ENCODE data around the gene TATDN3.
"Not testable (repeated sequence)": the region's sequence is repeated elsewhere in the genome, so short reads cannot be mapped to it uniquely, and the experiment has no call there.

The TATDN3 gene

GRCh38 chr1:212775241-212775640 is 16.5 kb upstream of the TATDN3 start:
- no peak for DNase-seq (ENCODE audit: low read depth in 2 of 2)

GRCh38 chr1:212777151-212777550 is 14.5 kb upstream of the TATDN3 start:
- no peak for DNase-seq (ENCODE audit: low read depth in 2 of 2)

- not testable (repeated sequence) for DNase-seq (ENCODE audit: low read depth in 2 of 2)
These were observed 12.6 kb upstream of the TATDN3 start for GRCh38 chr1:212779086-212779485.

GRCh38 chr1:212780759-212781158 is 10.9 kb upstream of the TATDN3 start:
- DNase-seq (ENCODE audit: low read depth in 2 of 2) = no peak

GRCh38 chr1:212781225-212781624 is 10.5 kb upstream of the TATDN3 start:
- no peak for DNase-seq (ENCODE audit: low read depth in 2 of 2)

DNA sequence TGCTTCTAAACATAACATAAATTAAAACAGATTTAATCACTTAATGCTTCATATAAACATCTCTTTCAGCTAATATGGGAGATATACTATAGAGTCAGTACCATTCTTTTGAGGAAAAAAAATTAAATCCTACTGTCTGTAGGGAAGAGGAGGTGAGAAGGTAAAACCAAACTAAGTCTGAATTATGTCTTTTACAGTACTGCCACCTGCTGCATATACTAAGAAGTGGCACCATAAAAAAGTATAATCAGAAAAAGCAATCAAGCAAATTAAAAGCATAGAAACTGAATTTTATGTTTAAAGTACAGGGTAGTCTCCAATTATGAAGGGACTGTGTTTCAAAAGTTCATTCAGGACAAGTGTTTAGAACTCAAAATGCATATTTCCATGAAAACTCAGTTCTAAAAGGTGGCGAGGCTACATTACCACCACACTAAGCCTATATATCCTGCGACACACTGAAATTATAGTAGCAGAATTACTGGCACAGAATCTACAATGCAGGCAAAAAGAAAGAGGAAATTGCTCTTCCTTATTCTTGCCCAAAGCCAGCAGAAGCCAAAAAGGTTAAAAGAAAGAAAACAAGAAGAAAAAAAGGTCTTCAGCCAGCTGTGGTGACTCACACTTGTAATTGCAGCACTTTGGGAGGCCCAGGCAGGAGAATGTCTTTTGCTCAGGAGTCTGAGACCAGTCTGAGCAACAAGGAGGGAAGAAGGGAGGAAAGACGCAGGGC is 9.1 kb upstream of the TATDN3 start:
- no peak for DNase-seq (ENCODE audit: low read depth in 2 of 2)

DNA sequence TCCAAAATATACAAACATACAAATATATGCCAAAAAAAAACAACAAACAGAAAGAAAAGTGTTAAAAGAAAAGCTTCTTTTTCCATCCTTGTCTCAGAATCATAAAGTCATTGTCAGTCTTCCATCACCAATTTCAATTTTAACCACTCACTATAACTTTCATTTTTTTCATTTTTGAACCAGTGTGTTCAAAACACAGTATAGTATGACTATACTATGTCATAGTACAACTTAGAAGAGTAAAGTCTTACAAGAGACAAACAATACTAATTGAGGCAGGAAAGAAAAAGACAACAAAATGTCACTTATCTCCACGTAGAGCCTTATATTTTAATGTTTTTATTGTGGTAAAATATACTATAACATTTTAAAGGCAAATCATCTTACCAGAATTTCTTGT is 7.7 kb upstream of the TATDN3 start:
- DNase-seq (ENCODE audit: low read depth in 2 of 2) = no peak

- no peak for DNase-seq (ENCODE audit: low read depth in 2 of 2)
These were observed 5.8 kb upstream of the TATDN3 start for GRCh38 chr1:212785871-212786270.

GRCh38 chr1:212791261-212791675 is 426 bp upstream of the TATDN3 start:
- no peak for DNase-seq (ENCODE audit: low read depth in 2 of 2)

DNA sequence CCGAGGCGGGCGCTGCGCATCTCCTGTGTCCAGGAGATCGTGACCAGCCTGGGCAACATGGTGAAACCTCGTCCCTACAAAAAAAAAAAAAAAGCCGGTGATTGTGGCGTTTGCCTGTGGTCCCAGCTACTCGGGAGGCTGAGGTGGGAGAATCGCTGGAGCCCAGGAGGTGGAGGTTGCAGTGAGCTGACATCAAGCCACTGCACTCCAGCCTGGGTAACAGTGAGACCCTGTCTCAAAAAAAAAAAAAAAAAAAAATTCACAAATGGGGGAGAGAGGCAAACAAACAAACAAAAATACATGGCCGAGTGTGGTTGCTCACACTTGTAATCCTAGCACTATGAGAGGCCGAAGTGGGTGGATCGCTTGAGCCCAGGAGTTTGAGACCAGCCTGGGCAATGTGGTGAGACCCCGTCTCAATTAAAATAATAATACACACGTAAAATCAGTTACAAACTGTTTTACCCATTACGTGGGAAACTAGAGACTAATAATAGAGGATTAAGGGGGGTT is 758 bp downstream of the TATDN3 start:
- no peak for DNase-seq (ENCODE audit: low read depth in 2 of 2)

- no peak for DNase-seq (ENCODE audit: low read depth in 2 of 2)
These were observed 2.9 kb downstream of the TATDN3 start for GRCh38 chr1:212794561-212795014.

GRCh38 chr1:212797681-212798080 is 6.0 kb downstream of the TATDN3 start:
- no peak for DNase-seq (ENCODE audit: low read depth in 2 of 2)

DNA sequence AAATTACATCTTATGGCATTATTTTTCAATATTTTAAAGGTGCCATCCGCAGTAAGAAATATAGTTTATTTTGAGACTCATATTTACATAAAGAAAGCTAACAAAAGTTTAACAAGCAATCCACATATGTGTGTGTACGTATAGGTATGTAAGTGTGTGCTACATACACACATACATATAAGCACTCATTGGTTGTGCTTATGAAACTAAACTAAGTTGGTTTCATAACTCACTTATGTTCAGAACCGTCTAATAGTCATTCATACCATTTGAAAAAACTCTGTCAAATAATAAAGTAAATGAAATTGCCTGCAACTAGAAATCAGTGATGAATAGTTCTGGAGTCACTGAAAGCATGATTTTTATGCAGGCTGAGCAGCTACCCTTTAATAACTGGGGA is 14.1 kb downstream of the TATDN3 start:
- no peak for DNase-seq (ENCODE audit: low read depth in 2 of 2)

DNA sequence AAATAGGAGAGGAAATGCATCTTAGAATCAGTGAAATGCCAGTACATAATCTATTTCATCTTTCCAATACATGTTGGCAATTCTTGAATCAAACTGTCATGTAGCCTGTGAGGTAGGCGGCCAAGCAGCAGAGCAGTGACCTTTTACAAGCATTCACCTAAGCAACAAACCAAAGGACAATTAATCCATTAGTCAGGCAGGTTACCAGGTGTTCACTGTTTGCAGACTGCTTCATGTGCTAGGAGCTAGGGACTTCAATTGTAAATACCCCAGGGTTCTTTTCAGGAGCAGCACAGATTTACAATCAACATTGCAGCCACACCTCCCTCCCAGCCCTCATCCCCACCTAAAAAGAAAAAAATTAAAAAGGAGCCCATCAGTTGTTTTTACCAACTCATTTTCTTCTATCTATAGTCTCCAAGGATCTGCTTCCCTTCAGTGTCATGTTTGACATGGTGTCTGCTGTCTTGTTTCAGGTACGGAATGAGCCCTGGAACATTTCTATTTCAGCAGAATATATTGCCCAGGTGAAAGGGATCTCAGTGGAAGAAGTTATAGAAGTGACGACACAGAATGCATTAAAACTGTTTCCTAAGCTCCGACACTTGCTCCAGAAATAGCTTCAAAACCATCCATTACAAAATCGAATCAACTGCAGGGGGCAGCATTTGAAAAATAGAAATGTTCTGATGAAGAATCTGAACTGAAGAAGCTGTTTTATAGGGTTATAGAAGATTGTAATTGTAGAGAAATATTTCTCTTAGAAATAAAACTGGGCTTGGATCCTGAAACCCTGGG is 23.0 kb downstream of the TATDN3 start:
- DNase-seq (ENCODE audit: low read depth in 2 of 2) = no peak

DNA sequence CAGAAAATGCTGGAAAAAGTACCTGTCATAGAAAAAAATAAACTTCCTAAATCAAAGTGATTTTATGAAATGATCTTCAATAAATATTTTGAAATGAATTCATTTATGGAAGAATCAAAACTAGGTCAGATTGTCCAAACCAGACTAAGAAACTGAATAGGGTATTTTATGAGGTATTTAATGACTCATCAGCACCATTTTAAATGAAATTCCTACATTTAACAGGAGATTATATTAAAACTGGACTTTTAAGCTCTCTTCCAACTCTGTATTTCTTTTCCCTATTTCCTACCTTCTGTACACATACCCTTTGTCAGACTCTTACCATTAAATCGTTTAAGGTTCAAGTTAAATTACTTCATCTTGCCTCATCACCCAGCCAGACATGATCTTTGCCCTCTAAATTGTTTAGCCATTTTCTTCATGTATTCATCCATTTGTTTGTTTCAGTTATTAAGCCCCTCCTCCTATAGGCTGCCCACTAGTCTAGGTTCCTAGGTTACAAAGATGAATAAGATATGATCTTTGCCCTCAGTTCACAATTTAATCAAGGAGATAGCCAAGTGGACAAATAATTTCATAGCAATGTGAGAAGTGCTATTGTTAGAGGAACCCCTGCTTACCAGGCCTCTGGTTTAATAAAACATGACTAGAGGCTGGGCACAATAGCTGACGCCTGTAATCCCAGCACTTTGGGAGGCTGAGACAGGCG is 25.0 kb downstream of the TATDN3 start:
- DNase-seq (ENCODE audit: low read depth in 2 of 2) = no peak

- no peak for DNase-seq (ENCODE audit: low read depth in 2 of 2)
These were observed 28.0 kb downstream of the TATDN3 start for GRCh38 chr1:212819726-212820125.

- no peak for DNase-seq (ENCODE audit: low read depth in 2 of 2)
These were observed 29.3 kb downstream of the TATDN3 start for GRCh38 chr1:212820969-212821368.

GRCh38 chr1:212822956-212823355 is 31.3 kb downstream of the TATDN3 start:
- DNase-seq (ENCODE audit: low read depth in 2 of 2) = no peak

DNA sequence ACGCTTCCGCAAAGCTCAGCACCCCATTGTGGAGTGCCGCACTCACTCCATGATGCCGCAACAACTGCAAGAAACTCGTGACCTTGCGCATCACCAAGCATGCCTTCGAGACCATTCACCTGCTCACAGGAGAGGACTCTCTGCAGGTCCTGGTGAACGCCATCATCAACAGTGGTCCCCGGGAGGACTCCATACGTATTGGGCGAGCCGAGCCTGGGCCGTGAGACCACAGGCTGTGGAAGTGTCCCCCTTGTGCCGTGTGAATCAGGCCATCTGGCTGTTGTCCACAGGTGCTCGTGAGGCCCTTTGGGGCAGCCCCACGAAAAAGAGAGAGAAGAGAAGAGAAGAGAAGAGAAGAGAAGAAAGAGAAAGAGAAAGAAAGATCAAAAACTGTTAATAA is 32.5 kb downstream of the TATDN3 start:
- no peak for DNase-seq (ENCODE audit: low read depth in 2 of 2)

- DNase-seq (ENCODE audit: low read depth in 2 of 2) = no peak
These were observed 34.2 kb downstream of the TATDN3 start for GRCh38 chr1:212825798-212826452.

DNA sequence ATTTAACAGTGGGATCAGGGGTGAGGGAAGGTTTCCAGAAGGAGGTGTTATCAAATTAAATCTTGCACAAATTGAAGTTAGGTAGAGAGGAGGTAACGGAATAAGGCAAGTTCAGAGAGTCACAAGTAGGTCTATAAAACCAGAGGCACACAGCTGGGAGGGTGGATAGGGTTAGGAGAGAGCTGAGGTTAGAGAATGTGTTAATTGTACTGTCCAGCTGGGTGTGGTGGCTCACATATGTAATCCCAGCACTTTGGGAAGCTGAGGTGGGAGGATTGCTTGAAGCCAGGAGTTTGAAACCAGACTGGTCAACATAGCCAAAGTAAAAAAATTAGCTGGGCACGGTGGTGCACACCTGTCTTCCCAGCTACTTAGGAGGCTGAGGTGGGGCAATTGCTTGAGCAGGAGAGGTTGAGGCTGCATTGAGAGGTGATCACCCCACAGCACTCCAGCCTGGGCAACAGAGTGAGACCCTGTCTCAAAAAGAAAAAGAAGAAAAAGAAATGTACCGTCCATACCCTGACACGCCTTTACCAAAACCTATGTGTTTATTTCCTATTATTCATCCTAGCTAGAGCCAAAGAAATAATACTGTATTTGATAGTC is 35.6 kb downstream of the TATDN3 start:
- no peak for DNase-seq (ENCODE audit: low read depth in 2 of 2)

Data from stimulated activated CD8-positive, alpha-beta memory T cell treated with anti-CD3 and anti-CD28 coated beads, Interleukin-7, amount 100 ng/mL, for 4 hours (primary cell).